Breast epithelium (tissue), 3 donors: ENCODE measurements around the gene IGFBPL1.

Source experiments
- CTCF ChIP-seq, 3 donors: fragments of 450-650 bp; IDR thresholded peaks; one replicate each; pipeline ENCODE4 v1.5.1; 2016 to 2017; ENCODE audit warnings: antibody characterized with exemption in 3 of 3, mild to moderate bottlenecking in 3 of 3, moderate library complexity in 3 of 3
- POLR2A ChIP-seq: fragments of 450-650 bp; IDR thresholded peaks from one replicate; pipeline ENCODE4 v1.6.1; 2016; ENCODE audit warnings: antibody characterized with exemption, mild to moderate bottlenecking, moderate library complexity
- POLR2AphosphoS5 ChIP-seq, 3 donors: sonication (generic); formaldehyde crosslinking; IDR thresholded peaks; one replicate each; pipeline ENCODE4 v1.6.1; 2017; ENCODE audit warnings: antibody characterized with exemption in 3 of 3

- no peak for TF ChIP-seq POLR2A
- no peak for TF ChIP-seq CTCF (IDR thresholded peaks at IDR 0.05)
- no peak for TF ChIP-seq POLR2AphosphoS5 (IDR thresholded peaks at IDR 0.05)
Measured at GRCh38 chr9:38385896-38386295, 38.4 kb downstream of the IGFBPL1 start.
